Activated CD8-positive, alpha-beta T cell treated with anti-CD3 and anti-CD28 coated beads, Interleukin-2, amount 10 ng/mL, durations not matched to agents 7 days and 5 days (primary cell): ENCODE data around the gene SPRR2D. TPM values are rescaled to one million over a fixed set of nuclear protein-coding genes. Genes with fewer than 3 reads are reported as not detected.
"Not testable (repeated sequence)": the region's sequence is repeated elsewhere in the genome, so short reads cannot be mapped to it uniquely, and the experiment has no call there.

Experiments used
- ATAC-seq: fragments of 150-1000 bp; cut with Tn5 transposase; one replicate; pipeline ENCODE4 v1.10.0; 2021; ENCODE audit warnings: moderate library complexity
- CTCF ChIA-PET: fragments of 350-600 bp; sonication (Branson Sonifier 250); formaldehyde crosslinking; loops from one replicate; lab custom pipeline; 2021; ENCODE audit warnings: antibody characterized with exemption; lab: Charles Lee
- POLR2A ChIA-PET: fragments of 350-600 bp; sonication (Branson Sonifier 250); formaldehyde crosslinking; loops from one replicate; lab custom pipeline; 2021; ENCODE audit warnings: antibody characterized with exemption; lab: Charles Lee
- DNase-seq: peaks from one replicate; pipeline ENCODE4 v3.0.0-alpha.2; 2020
- H3K27ac Mint-ChIP-seq: one replicate; pipeline ENCODE4 v1.8.0; 2021; ENCODE audit warnings: mild to moderate bottlenecking, mixed read lengths
- H3K27me3 Mint-ChIP-seq: one replicate; pipeline ENCODE4 v1.8.0; 2021; ENCODE audit warnings: low read depth, mixed read lengths
- H3K36me3 Mint-ChIP-seq: one replicate; pipeline ENCODE4 v1.8.0; 2021; ENCODE audit warnings: low read depth, mixed read lengths
- H3K4me1 Mint-ChIP-seq: one replicate; pipeline ENCODE4 v1.8.0; 2021; ENCODE audit warnings: low read depth, mixed read lengths
- H3K4me3 Mint-ChIP-seq: one replicate; pipeline ENCODE4 v1.8.0; 2021; ENCODE audit warnings: mild to moderate bottlenecking, mixed read lengths
- H3K9me3 Mint-ChIP-seq: one replicate; pipeline ENCODE4 v1.8.0; 2022; ENCODE audit warnings: mixed read lengths; ENCODE audit not compliant: insufficient read depth
- total RNA-seq, 2 experiments: library from RNA; stranded (reverse); gene quantifications; one replicate each; pipeline ENCODE4 v1.2.3, GENCODE V29; 2021

The SPRR2D gene
- not detected for total RNA-seq

GRCh38 chr1:153040950-153041631 is at the start of gene SPRR2D:
Gene SPRR2D (minus strand): TSS chr1:153041120. CDS start chr1:153040346, 774 bp downstream.
- no peaks in the 10 kb centered on the region for H3K9me3 Mint-ChIP-seq
- no peak for DNase-seq
- H3K27ac Mint-ChIP-seq, result no peak within 1 kb of the TSS
- H3K4me1 Mint-ChIP-seq, result no peaks in the 10 kb centered on the region
- POLR2A ChIA-PET, result no interaction called here
- no peak within 1 kb of the TSS for H3K4me3 Mint-ChIP-seq
- H3K27me3 Mint-ChIP-seq, result peaks cover 14% of the 10 kb centered on the region
- CTCF ChIA-PET, result no interaction called here
- no peak for ATAC-seq
- H3K36me3 Mint-ChIP-seq, result no peaks in the 10 kb centered on the region

DNA sequence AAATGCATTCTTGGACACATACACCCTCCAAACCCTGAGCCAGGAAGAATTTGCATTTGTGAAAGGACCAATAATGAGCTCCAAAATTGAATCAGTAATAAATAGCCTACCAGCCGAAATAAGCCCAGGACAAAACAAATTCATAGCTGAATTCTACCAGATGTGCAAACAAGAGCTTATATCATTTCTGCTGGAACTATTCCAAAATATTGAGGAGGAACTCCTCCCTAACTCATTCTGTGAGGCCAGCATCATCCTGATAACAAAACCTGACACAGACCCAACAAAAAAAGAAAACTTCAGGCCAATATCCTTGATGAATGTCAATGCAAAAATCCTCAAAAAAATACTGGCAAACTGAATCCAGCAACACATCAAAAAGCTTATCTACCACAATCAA is 46.7 kb upstream of the SPRR2D start:
- Mint-ChIP-seq H3K4me3 (no peak overlapping the region), H3K4me1 (no peaks in the 10 kb centered on the region), H3K27me3 (peaks cover 16% of the 10 kb centered on the region), H3K9me3 (no peaks in the 10 kb centered on the region), H3K36me3 (no peaks in the 10 kb centered on the region), H3K27ac (no peak overlapping the region)
- POLR2A ChIA-PET, result no interaction called here
- CTCF ChIA-PET, result no interaction called here
- ATAC-seq (no peak), DNase-seq (no peak)

DNA sequence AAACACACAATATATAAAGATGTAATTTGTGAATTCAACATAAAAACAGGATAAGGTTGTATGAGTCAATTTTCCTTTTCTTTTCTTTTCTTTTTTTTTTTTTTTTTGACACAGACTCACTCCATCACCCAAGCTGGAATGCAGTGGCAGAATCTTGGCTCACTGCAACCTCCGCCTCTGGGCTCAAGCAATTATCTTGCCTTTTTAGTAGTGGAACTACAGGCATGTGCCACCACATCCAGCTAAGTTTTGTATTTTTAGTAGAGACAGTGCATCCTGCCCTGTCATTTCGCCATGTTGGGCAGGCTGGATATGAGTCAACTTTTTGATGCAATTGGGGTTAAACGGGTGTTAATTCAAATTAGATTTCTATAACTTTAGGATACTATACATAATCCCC is 40.8 kb upstream of the SPRR2D start:
- H3K36me3 Mint-ChIP-seq, result no peaks in the 10 kb centered on the region
- ATAC-seq (no peak), DNase-seq (no peak)
- peaks cover 12% of the 10 kb centered on the region for H3K27me3 Mint-ChIP-seq
- H3K4me1 Mint-ChIP-seq, result no peaks in the 10 kb centered on the region
- H3K9me3 Mint-ChIP-seq, result no peaks in the 10 kb centered on the region
- CTCF ChIA-PET, result no interaction called here
- POLR2A ChIA-PET, result no interaction called here
- H3K4me3 Mint-ChIP-seq, result no peak overlapping the region
- no peak overlapping the region for H3K27ac Mint-ChIP-seq

DNA sequence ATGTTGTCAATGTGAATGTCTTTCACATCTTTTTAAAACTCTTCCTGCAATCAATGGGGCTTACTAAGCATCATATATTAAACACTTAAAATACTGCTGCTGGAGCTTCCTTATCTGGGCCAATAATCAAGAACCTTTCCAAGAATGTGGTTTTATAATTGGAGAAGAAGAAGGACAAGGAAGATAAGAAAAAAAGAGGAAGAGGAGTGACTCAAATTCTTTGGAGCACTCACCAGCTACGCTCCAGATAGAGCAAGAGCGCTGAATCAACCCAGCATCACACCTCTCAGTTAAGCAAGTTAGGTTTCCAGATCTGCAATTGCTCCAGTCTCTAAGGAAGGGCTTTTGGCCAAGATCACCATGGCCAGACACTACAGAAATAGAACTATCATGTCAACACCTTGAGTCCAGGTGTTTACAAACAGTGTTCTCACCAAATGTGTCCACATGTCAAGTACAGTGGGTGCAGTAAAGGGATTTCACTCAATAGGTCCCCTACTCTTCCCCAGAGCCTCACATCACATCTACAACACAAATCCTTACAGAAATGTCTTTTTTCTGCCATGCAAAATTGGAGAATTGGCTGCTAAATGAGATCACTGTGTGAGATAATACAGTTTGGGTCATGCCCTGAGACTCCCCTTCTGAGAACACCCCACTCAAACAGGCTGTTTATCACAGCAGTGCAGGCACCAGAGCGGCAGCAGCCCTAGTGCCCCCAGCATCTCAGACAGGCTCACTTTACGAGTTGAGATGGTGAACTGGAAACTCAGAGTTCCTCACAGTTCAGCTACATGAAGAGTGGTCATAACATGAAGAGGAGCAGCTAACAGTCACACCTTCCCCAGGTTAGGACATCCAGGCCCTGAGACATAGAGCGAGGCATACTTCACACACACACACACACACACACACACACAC is 32.1 kb upstream of the SPRR2D start:
- no peaks in the 10 kb centered on the region for H3K9me3 Mint-ChIP-seq
- no peaks in the 10 kb centered on the region for H3K27me3 Mint-ChIP-seq
- no peaks in the 10 kb centered on the region for H3K36me3 Mint-ChIP-seq
- ChIA-PET CTCF (no interaction called here), POLR2A (no interaction called here)
- no peak for DNase-seq
- H3K4me1 Mint-ChIP-seq, result no peaks in the 10 kb centered on the region
- H3K27ac Mint-ChIP-seq, result no peak overlapping the region
- H3K4me3 Mint-ChIP-seq, result no peak overlapping the region
- no peak for ATAC-seq

- H3K4me1 Mint-ChIP-seq, result no peaks in the 10 kb centered on the region
- CTCF ChIA-PET, result no interaction called here
- H3K36me3 Mint-ChIP-seq, result no peaks in the 10 kb centered on the region
- H3K27ac Mint-ChIP-seq, result no peak within 1 kb of the TSS
- POLR2A ChIA-PET, result no interaction called here
- no peak within 1 kb of the TSS for H3K4me3 Mint-ChIP-seq
- no peak for DNase-seq
- H3K27me3 Mint-ChIP-seq, result peaks cover 4% of the 10 kb centered on the region
- ATAC-seq, result no peak
- H3K9me3 Mint-ChIP-seq, result no peaks in the 10 kb centered on the region
Observed at GRCh38 chr1:153071511-153071910, 30.6 kb upstream of the SPRR2D start, which contains the start of gene SPRR2B. Gene SPRR2B (minus strand): TSS chr1:153071611. CDS start chr1:153070839, 772 bp downstream.

DNA sequence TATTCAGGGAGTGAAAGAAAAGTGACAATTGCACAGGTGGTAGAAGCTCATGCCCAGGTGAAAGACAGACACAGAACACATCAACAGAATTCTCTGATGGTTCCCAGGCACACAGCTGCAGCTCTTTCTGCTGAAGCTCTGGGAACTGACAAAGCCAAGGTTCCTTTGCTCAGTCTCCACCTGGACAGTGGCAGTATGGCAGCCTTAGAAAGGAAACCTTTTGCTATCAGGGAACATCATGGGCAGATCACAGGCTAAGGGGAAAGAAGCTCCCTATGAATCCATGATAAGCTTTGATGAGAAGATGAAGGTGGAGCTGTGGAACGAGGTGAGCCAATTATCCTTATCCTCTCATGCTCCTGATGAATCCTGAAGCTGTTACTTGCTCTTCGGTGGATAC is 29.3 kb upstream of the SPRR2D start:
- Mint-ChIP-seq H3K27me3 (peaks cover 9% of the 10 kb centered on the region), H3K4me1 (no peaks in the 10 kb centered on the region), H3K36me3 (no peaks in the 10 kb centered on the region), H3K4me3 (no peak overlapping the region), H3K27ac (no peak overlapping the region), H3K9me3 (no peaks in the 10 kb centered on the region)
- ChIA-PET POLR2A (no interaction called here), CTCF (interaction anchor here (1.1 kb wide), 1 partner anchor 23 kb away, joined by 3 read pairs; no protein-coding TSS in a partner anchor)
- DNase-seq, result no peak
- ATAC-seq, result no peak

DNA sequence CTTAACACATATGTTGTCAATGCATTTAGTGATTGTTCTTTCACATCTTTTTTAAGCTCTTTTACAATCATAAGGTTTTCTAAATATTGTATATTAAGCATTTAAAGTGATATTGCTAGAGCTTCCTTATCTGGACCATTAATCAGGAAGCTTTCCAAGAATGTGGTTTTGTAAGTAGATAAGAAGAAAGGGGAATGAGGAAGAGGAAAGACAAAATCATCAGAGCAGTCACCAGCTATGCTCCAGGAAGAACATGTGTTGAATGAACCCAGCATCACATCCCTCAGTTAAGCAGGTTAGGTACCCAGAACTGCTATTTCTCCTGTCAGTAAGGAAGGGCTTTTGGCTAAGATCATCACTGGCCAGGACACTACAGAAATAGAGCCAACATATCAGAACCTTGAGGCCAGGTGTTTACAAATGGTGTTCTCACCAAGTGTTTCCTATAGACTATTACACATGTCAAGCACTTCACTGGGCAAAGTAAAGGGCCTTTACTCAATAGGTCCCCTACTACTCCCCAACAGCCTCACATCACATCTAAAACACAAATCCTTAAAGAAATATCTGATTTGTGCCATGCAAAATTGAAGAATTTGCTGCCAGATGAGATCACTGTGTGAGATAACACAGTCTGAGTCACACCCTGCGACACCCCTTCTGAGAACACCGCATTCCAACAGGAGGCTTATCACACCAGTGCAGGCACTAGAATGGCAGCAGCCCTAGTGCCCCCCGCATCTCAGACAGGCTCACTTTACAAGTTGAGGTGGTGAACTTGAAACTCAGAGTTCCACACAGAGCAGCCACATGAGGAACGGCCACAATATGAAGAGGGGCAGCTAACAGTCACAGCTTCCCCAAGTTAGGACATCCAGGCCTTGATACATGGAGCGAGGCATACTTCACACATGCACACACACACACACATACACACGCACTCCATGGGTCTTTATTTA is 18.2 kb upstream of the SPRR2D start:
- peaks cover 10% of the 10 kb centered on the region for H3K27me3 Mint-ChIP-seq
- ChIA-PET POLR2A (no interaction called here), CTCF (no interaction called here)
- H3K9me3 Mint-ChIP-seq, result no peaks in the 10 kb centered on the region
- DNase-seq (no peak), ATAC-seq (no peak)
- H3K4me1 Mint-ChIP-seq, result no peaks in the 10 kb centered on the region
- no peak overlapping the region for H3K27ac Mint-ChIP-seq
- H3K4me3 Mint-ChIP-seq, result no peak overlapping the region
- H3K36me3 Mint-ChIP-seq, result no peaks in the 10 kb centered on the region

DNA sequence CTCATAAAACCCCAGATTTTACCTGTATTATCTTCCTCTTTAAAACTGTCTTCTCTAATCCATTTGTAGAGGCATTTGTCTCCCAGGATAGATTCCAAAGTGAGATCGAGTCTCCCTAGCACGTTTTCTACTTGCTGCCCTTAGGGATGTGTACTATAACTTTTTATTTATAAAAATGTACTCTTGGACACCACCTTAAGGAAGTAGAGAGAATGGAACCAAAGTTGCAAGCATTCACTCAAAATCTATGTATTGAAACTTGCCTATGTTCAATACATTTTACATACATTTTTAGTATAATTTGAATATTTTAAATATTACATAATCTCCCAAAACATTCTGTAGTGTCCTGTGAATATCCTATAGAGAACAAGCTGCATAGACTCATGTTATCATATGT is 17.2 kb upstream of the SPRR2D start:
- H3K27me3 Mint-ChIP-seq, result peaks cover 7% of the 10 kb centered on the region
- H3K4me1 Mint-ChIP-seq, result no peaks in the 10 kb centered on the region
- CTCF ChIA-PET, result no interaction called here

DNA sequence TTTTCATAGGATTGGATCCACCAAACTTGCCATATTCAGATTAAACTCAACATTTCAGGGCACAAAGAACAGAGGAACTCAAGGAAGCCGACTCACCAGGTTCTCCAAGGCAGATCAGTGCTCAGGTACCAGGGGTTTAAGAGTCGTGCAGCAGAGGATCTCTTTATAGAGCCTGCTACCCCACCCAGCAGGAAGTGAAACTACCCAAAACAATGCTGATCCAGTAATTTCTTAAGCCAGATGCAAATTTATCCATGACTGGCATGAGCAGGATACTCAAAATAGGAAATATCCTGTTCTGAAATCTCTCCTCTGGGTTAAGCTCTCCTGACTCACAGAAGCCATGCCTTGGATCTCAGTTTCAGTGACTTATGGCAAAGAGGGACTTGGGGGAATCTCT is 16.5 kb upstream of the SPRR2D start, which contains the start of gene SPRR2A:
SPRR2A (minus strand) TSS at position 138 of the 400 bp plus-strand sequence. CDS start 777 bp downstream, outside the sequence.
- Mint-ChIP-seq H3K36me3 (no peaks in the 10 kb centered on the region), H3K4me1 (no peaks in the 10 kb centered on the region), H3K9me3 (no peaks in the 10 kb centered on the region), H3K27me3 (peaks cover 7% of the 10 kb centered on the region), H3K27ac (no peak within 1 kb of the TSS), H3K4me3 (no peak within 1 kb of the TSS)
- ChIA-PET POLR2A (no interaction called here), CTCF (no interaction called here)
- ATAC-seq (no peak), DNase-seq (no peak)

More for the DNA sequence above, 17.2 kb upstream of the SPRR2D start:
- DNase-seq (no peak), ATAC-seq (no peak)
- POLR2A ChIA-PET, result no interaction called here
- Mint-ChIP-seq H3K4me3 (no peak overlapping the region), H3K9me3 (no peaks in the 10 kb centered on the region), H3K27ac (no peak overlapping the region), H3K36me3 (no peaks in the 10 kb centered on the region)

DNA sequence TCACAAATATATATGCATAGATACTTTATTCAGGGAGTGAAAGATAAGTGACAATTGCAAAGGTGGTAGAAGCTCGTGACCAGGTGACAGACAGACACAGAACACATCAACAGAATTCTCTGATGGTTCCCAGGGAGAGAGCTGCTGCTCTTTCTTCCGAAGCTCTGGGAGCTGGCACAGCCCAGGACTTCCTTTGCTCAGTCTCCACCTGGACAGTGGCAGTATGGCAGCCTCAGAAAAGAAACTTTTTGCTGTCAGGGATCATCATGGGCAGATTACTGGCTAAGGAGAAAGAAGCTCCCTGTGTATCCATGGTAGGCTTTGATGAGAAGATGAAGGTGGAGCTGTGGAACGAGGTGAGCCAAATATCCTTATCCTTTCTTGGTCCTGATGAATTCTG is 15.2 kb upstream of the SPRR2D start:
- H3K27me3 Mint-ChIP-seq, H3K4me3 Mint-ChIP-seq, H3K9me3 Mint-ChIP-seq, DNase-seq, POLR2A ChIA-PET, ATAC-seq, H3K27ac Mint-ChIP-seq, H3K36me3 Mint-ChIP-seq, CTCF ChIA-PET, H3K4me1 Mint-ChIP-seq: not testable (repeated sequence)

GRCh38 chr1:153049211-153049610 is 8.3 kb upstream of the SPRR2D start:
- no peaks in the 10 kb centered on the region for H3K9me3 Mint-ChIP-seq
- H3K27ac Mint-ChIP-seq, result no peak overlapping the region
- ATAC-seq, result no peak

More at GRCh38 chr1:153049211-153049610, 8.3 kb upstream of the SPRR2D start:
- no peaks in the 10 kb centered on the region for H3K4me1 Mint-ChIP-seq
- peaks cover 8% of the 10 kb centered on the region for H3K27me3 Mint-ChIP-seq
- no peak overlapping the region for H3K4me3 Mint-ChIP-seq
- DNase-seq, result no peak
- ChIA-PET CTCF (no interaction called here), POLR2A (interaction anchor here (0.6 kb wide), 1 partner anchor 75 kb away, joined by 3 read pairs; no protein-coding TSS in a partner anchor)
- H3K36me3 Mint-ChIP-seq, result no peaks in the 10 kb centered on the region
